ENCODE measurements around the gene MORN1. TPM values are rescaled to one million over a fixed set of nuclear protein-coding genes. Genes with fewer than 3 reads are reported as not detected.

The MORN1 gene
- total RNA-seq, 1 donor from 2014 or later: 24.4 TPM

DNA sequence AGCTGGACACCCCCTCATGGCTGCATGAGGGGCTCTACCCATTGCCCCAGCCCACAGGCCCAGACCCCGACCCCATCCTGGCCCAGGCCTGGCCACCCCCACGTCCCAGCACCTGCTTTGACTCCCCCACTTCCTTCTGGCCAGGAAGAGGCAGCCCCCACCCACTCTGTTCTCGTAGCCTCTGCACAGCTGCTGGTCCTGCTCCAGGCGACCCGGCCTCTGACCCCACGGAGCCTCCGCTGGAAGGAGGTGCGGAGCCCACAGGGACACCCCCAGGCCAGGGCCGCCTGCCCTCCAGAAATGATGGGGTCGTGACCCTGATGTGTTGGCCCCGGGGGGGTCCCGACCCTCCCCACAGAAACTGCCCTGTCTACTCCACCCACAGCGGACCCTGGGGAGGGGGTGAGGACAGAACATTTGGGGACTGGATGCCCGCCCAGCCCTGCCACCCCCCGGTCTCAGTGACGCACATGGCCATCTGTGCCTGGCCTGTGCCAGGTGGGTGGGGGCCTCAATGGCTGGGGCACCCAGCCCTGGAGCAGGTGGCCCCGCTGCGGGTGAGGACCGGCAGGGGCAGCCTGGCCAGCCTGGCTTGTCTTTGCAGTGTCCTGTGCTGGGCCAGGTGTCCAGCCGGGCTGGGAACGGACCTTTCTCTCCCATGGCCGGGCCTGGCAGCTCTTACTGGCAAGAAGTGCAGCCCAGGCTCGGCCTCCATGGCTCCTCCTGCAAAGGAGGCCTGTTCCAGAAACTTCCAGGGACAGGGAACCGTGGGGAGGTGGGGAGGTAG is 78.6 kb downstream of the MORN1 start:
- no peak overlapping the region for H3K27ac Mint-ChIP-seq (ENCODE audit: unreplicated experiment)
- H3K9me3 Mint-ChIP-seq: no peaks in the 10 kb centered on the region
- TF ChIP-seq, protein P1, sequence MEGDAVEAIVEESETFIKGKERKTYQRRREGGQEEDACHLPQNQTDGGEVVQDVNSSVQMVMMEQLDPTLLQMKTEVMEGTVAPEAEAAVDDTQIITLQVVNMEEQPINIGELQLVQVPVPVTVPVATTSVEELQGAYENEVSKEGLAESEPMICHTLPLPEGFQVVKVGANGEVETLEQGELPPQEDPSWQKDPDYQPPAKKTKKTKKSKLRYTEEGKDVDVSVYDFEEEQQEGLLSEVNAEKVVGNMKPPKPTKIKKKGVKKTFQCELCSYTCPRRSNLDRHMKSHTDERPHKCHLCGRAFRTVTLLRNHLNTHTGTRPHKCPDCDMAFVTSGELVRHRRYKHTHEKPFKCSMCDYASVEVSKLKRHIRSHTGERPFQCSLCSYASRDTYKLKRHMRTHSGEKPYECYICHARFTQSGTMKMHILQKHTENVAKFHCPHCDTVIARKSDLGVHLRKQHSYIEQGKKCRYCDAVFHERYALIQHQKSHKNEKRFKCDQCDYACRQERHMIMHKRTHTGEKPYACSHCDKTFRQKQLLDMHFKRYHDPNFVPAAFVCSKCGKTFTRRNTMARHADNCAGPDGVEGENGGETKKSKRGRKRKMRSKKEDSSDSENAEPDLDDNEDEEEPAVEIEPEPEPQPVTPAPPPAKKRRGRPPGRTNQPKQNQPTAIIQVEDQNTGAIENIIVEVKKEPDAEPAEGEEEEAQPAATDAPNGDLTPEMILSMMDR (conservative IDR thresholded peaks at IDR 0.05): no peak
- peaks cover 9% of the 10 kb centered on the region for H3K4me1 Mint-ChIP-seq
- H3K4me3 Mint-ChIP-seq: no peak overlapping the region
- DNase-seq (ENCODE audit: low read depth, low spot score): no peak
- H3K36me3 Mint-ChIP-seq (ENCODE audit: low read depth): peaks cover 6% of the 10 kb centered on the region
- no peaks in the 10 kb centered on the region for H3K27me3 Mint-ChIP-seq (ENCODE audit: low read depth)

DNA sequence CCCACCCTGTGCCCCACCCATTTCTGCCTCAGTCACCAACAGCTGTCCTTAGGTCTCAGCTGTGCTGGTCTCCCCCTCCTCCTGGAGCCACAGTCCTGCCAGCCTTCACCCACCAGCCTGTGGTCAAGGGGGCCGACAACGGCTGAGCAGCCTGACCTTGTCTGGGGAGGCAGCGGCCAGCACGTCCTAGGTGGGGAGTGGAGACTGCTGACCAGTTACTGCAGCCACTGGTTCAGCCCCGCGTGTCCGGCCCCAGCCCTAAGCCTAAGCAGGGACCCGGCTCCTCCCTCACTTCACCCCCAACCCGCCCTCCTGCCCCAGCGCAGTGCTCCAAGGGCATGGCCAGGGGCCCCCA is 79.2 kb downstream of the MORN1 start:
- no peaks in the 10 kb centered on the region for H3K27me3 Mint-ChIP-seq (ENCODE audit: low read depth)
- TF ChIP-seq, protein P1 (conservative IDR thresholded peaks at IDR 0.05): no peak
- no peaks in the 10 kb centered on the region for H3K9me3 Mint-ChIP-seq
- H3K36me3 Mint-ChIP-seq (ENCODE audit: low read depth): peaks cover 7% of the 10 kb centered on the region
- H3K27ac Mint-ChIP-seq (ENCODE audit: unreplicated experiment): no peak overlapping the region
- DNase-seq (ENCODE audit: low read depth, low spot score): no peak
- peaks cover 8% of the 10 kb centered on the region for H3K4me1 Mint-ChIP-seq
- H3K4me3 Mint-ChIP-seq: no peak overlapping the region

DNA sequence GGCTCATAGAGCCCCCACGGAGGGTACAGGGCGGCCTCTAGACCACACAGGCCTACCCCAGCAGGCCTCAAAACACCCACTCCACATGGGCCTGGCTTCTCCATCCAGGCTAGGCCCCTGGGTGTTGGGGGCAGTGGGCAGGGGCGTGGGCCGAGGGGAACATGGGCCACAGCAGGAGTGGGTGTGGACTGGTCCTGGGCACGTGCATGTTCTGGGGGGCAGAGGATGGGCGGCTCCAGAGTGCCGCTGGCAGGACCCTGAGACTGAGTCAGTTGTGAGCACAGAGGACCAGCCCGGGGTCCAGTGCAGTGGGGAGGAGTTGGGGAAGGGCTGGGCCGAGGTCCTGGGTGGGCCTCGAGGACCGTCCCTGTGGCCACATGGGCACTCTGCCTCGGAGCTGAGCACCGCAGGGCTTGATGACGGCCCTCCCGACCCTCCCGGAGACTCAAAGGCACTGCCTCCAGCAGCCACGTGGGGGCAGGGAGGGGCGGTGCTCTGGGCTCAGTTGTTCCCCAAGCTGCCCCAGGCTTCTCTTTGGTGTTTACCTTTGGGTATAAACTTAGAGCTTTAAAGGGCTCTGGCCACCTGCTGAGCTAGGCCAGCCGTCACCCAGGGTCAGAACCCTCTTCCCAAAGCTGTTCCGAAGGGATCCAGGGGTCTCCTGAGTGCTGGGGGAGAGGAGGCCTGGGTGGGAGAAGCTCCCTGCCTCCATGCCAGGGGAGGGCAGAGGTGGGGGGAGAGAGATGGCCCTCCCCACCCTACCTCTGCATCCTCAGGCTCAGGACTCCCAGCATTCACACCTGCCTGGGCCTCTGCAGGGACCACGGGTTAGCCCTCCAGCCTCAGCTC is 79.9 kb downstream of the MORN1 start:
- Mint-ChIP-seq H3K9me3 (no peaks in the 10 kb centered on the region), H3K36me3 (ENCODE audit: low read depth) (peaks cover 9% of the 10 kb centered on the region), H3K27ac (ENCODE audit: unreplicated experiment) (no peak overlapping the region), H3K27me3 (ENCODE audit: low read depth) (no peaks in the 10 kb centered on the region), H3K4me1 (peaks cover 5% of the 10 kb centered on the region), H3K4me3 (no peak overlapping the region)
- TF ChIP-seq, protein P1 (conservative IDR thresholded peaks at IDR 0.05): peak; percentile 61
- peak; percentile 59 for DNase-seq (ENCODE audit: low read depth, low spot score)

DNA sequence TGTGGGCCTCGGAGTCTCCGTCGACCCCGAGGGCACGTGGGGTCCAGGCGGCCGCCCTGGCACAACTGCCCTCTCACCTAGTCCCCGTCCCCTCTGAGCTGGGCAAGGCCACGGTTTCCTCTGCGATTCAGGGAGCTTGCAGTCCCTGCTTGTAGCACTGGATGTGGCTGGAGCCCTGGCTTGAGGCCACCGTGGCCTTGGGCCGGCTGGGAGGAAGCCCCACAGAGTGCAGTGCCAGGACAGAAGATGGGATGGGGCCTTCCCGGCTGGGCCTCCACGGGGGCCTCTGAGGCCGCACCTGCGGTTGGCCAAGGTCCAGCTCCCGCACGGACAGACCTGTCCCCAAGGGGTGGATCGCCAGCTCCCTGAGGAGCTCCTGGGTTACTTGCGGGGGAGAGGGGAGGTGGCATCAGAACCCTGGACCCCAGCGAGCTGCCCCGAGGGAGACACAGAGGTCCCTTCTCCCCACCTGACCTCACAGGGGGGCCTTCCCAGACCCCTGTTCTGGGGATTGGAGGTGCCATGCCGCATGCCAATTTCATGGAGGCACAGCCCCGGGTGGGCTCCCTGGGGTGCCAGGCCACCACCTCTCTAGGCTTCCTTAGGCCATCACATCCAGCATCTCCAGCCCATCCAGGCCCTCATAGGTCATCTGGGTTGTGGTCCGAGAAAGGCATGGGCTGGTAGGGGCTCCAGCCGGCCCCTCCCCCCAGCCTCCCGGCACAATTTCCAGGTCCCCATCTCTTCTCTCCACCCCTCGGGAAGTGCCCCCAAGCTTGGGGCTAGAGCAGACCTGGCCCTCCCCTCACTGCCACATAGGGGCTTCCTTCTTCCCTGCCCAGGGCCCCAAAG is 80.8 kb downstream of the MORN1 start:
- Mint-ChIP-seq H3K27me3 (ENCODE audit: low read depth) (no peaks in the 10 kb centered on the region), H3K4me1 (peaks cover 5% of the 10 kb centered on the region), H3K4me3 (no peak overlapping the region), H3K9me3 (no peaks in the 10 kb centered on the region), H3K36me3 (ENCODE audit: low read depth) (peaks cover 11% of the 10 kb centered on the region), H3K27ac (ENCODE audit: unreplicated experiment) (no peak overlapping the region)
- TF ChIP-seq, protein P1 (conservative IDR thresholded peaks at IDR 0.05): no peak
- DNase-seq (ENCODE audit: low read depth, low spot score): no peak

DNA sequence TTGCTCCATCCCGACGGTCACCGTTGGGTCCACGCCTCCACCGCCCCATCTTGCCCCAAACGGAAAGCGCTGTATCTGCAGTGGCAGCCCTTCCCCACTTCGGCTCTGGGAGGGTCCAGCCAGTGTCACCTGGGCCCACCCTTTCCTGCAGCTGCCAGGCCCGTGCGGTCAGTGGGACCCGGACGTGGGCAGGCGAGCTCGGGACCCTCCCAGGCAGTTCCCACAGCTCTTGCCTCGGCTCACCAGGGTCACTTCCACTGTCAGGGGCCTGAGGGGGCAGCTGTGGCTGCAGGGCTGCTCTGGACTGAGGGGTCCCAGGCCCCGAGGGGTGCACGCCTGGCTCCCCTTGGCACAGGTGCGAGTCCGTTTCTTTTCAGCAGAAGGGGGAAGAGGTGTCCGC is 82.5 kb downstream of the MORN1 start:
- no peaks in the 10 kb centered on the region for H3K27me3 Mint-ChIP-seq (ENCODE audit: low read depth)
- H3K9me3 Mint-ChIP-seq: no peaks in the 10 kb centered on the region
- peaks cover 11% of the 10 kb centered on the region for H3K36me3 Mint-ChIP-seq (ENCODE audit: low read depth)
- peaks cover 5% of the 10 kb centered on the region for H3K4me1 Mint-ChIP-seq
- peak overlapping the region; percentile 74 for H3K4me3 Mint-ChIP-seq
- H3K27ac Mint-ChIP-seq (ENCODE audit: unreplicated experiment): no peak overlapping the region
- DNase-seq (ENCODE audit: low read depth, low spot score): no peak
- TF ChIP-seq, protein P1 (conservative IDR thresholded peaks at IDR 0.05): no peak
